HL-60/S4 treated with retinoic acid at 250 ng/mL for 4 days and 3 days (cell line): ENCODE measurements around the gene NLRC3.
"Not testable (repeated sequence)": the region's sequence is repeated elsewhere in the genome, so short reads cannot be mapped to it uniquely, and the experiment has no call there.

Experiments used
- in situ Hi-C: fragments of 300-500 bp; cut with MboI; formaldehyde crosslinking; loops from 2 replicates; pipeline ENCODE4 v1.7.0; 2022; ENCODE audit warnings: low sequenced_read_pairs

Gene NLRC3

GRCh38 chr16:3519581-3519980 lies 57.6 kb downstream of the NLRC3 start:
- in situ Hi-C loops: no loop called here

GRCh38 chr16:3518986-3519348 lies 58.2 kb downstream of the NLRC3 start:
- in situ Hi-C loops: no loop called here

- in situ Hi-C loops: no loop called here
Measured at GRCh38 chr16:3518292-3518985, 58.8 kb downstream of the NLRC3 start.

GRCh38 chr16:3515897-3516296 lies 61.3 kb downstream of the NLRC3 start:
- in situ Hi-C loops: no loop called here

GRCh38 chr16:3514621-3515020 lies 62.6 kb downstream of the NLRC3 start:
- in situ Hi-C loops: no loop called here

- in situ Hi-C loops: no loop called here
Measured at GRCh38 chr16:3513892-3514583, 63.2 kb downstream of the NLRC3 start.

GRCh38 chr16:3511286-3512180 lies 65.7 kb downstream of the NLRC3 start:
- in situ Hi-C loops: no loop called here

GRCh38 chr16:3510416-3510815 lies 66.8 kb downstream of the NLRC3 start:
- in situ Hi-C loops: no loop called here

- in situ Hi-C loops: no loop called here
Measured at GRCh38 chr16:3509470-3509928, 67.7 kb downstream of the NLRC3 start.

- in situ Hi-C loops: no loop called here
Measured at GRCh38 chr16:3508736-3509135, 68.5 kb downstream of the NLRC3 start.

- in situ Hi-C loops: no loop called here
Measured at GRCh38 chr16:3503523-3503922, 73.7 kb downstream of the NLRC3 start.

- in situ Hi-C loops: no loop called here
Measured at GRCh38 chr16:3501783-3502400, 75.3 kb downstream of the NLRC3 start.

- in situ Hi-C loops: not testable (repeated sequence)
Measured at GRCh38 chr16:3501412-3501761, 75.8 kb downstream of the NLRC3 start.

- in situ Hi-C loops: no loop called here
Measured at GRCh38 chr16:3498988-3499387, 78.2 kb downstream of the NLRC3 start.

GRCh38 chr16:3497771-3498170 lies 79.4 kb downstream of the NLRC3 start:
- in situ Hi-C loops: no loop called here

- in situ Hi-C loops: no loop called here
Measured at GRCh38 chr16:3496386-3496785, 80.8 kb downstream of the NLRC3 start.

- in situ Hi-C loops: no loop called here
Measured at GRCh38 chr16:3495176-3495575, 82.0 kb downstream of the NLRC3 start, which contains the start of gene C16orf90. Gene C16orf90, minus strand, starts transcription at chr16:3495489. Its CDS starts 68 bp downstream, at chr16:3495421.

- in situ Hi-C loops: no loop called here
Measured at GRCh38 chr16:3494386-3494973, 82.7 kb downstream of the NLRC3 start.

- in situ Hi-C loops: no loop called here
Measured at GRCh38 chr16:3492356-3492755, 84.8 kb downstream of the NLRC3 start.

GRCh38 chr16:3490911-3491629 lies 86.1 kb downstream of the NLRC3 start:
- in situ Hi-C loops: no loop called here
